ENCODE measurements around the gene NKX1-2. TPM values are rescaled to one million over a fixed set of nuclear protein-coding genes. Genes with fewer than 3 reads are reported as not detected.
A peak's percentile ranks its signal among the peaks of the same experiment; 100 is the strongest.

NKX1-2 gene
- total RNA-seq, 6 experiments from 2014 or later: not detected

DNA sequence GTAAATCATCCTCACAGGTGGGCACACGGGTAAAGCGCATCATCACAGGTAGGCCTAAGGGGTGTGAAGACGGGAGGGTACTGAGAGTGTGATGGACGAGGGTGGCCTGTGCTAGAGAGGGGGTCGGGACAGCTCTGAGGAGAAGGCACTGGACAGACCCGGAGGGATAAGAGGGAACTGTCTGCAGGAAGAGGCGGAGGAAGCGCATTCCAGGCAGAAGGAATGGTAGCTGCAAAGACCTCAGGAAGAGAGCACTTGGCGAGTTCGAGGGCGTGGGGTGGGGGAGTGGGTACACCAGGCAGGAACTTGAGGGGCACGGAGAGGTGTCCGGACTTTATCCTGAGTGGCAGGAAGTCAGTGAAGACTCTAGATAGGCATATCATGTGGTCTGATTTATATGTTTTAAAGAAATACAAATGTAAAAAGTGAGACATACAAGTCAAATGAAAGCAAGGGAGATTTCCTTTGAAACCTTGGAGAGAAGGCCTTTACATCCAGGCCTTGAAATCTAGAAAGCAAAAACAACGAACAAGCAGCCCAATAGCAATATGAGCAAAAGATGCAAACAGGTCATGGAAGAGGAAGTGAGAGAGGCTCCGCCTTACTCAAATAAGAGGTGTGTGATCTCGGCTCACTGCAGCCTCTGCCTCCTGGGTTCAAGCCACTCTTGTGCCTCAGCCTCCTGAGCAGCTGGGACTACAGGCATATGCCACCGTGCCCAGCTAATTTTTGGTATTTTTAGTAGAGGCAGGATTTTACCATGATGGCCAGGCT lies 15.4 kb upstream of the NKX1-2 start:
- H3K4me3 ChIP-seq: no peak overlapping the region

DNA sequence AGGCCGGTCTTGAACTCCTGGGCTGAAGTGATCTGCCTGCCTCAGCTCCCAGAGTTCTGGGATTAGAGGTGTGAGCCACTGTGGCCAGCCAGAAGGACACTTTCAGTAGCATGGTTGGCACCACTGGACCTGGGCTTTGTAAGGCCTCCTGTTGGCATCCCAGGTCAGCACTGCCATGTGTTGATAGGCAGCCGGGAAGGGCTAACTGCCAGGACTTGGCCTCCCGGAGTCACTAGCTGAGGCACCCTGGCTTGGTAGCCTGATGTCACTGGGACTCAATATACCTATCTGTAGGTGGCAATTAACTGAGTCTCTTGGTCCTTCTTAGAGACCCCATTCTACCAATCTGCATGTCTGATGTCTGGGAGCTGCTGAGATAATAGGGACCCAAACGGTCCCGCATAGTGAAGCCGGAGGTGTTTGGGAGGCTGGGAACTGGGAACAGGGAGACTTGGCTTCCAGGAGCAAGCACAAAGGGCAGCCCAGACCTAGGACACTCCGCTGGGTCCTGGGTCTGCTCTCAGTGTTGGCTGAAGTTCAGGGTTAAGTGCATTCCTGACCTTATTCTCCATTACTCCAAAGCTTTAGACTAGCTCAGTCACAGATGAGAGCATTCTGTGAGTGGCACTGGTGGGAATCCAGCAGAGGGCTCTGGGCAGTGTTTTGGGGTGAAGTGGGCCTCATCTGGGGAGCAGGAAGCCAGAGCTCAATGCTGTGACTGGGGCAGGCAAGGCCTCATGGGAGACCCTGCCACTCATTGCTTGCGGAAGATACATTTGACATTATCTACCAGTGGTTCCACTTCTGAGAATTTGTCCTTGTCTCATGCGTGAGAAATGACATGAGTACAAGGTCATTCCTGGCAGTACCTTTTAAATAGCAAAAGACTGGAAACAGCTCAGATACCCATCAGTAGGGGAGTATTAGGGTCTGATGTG lies 14.5 kb upstream of the NKX1-2 start:
- intact Hi-C loops (cut with DNase I): no loop called here
- 36% methylated on average over 5 of the region's 9 CpGs for WGBS (ENCODE audit: insufficient coverage, low coverage, low lambda C conversion rate, missing lambda C conversion rate)
- Histone ChIP-seq H3K27ac (peak overlapping the region in 1 of 3 donors; percentile 47), H3K36me3 (no peaks in the 10 kb centered on the region), H3K9me3 (no peaks in the 10 kb centered on the region), H3K4me1 (peaks cover 0 to 67% (median 21%) of the 10 kb centered on the region in 4 donors), H3K4me3 (no peak overlapping the region), H3K27me3 (no peaks in the 10 kb centered on the region)
- peak in 3 of 4 donors; percentile 13 to 34 (median 29) for ATAC-seq
- peak in 2 of 3 donors; percentile 76 to 77 for DNase-seq
- TF ChIP-seq, protein P1, sequence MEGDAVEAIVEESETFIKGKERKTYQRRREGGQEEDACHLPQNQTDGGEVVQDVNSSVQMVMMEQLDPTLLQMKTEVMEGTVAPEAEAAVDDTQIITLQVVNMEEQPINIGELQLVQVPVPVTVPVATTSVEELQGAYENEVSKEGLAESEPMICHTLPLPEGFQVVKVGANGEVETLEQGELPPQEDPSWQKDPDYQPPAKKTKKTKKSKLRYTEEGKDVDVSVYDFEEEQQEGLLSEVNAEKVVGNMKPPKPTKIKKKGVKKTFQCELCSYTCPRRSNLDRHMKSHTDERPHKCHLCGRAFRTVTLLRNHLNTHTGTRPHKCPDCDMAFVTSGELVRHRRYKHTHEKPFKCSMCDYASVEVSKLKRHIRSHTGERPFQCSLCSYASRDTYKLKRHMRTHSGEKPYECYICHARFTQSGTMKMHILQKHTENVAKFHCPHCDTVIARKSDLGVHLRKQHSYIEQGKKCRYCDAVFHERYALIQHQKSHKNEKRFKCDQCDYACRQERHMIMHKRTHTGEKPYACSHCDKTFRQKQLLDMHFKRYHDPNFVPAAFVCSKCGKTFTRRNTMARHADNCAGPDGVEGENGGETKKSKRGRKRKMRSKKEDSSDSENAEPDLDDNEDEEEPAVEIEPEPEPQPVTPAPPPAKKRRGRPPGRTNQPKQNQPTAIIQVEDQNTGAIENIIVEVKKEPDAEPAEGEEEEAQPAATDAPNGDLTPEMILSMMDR (IDR thresholded peaks at IDR 0.05): no peak
- no peak for TF ChIP-seq POLR2A (IDR thresholded peaks at IDR 0.05)

More for the DNA sequence above, 15.4 kb upstream of the NKX1-2 start:
- Histone ChIP-seq H3K36me3 (no peaks in the 10 kb centered on the region), H3K9me3 (no peaks in the 10 kb centered on the region), H3K27me3 (no peaks in the 10 kb centered on the region), H3K4me1 (peaks cover 0 to 75% (median 24%) of the 10 kb centered on the region in 4 donors), H3K27ac (peak overlapping the region in 1 of 3 donors; percentile 90)
- whole genome bisulfite sequencing (ENCODE audit: insufficient coverage, low coverage, low lambda C conversion rate, missing lambda C conversion rate): 70% methylated on average over 14 of the region's 17 CpGs
- no peak for TF ChIP-seq POLR2A (IDR thresholded peaks at IDR 0.05)
- TF ChIP-seq, protein P1 (IDR thresholded peaks at IDR 0.05): no peak
- ATAC-seq (no peak), DNase-seq (no peak)
- intact Hi-C loops (cut with DNase I): no loop called here

DNA sequence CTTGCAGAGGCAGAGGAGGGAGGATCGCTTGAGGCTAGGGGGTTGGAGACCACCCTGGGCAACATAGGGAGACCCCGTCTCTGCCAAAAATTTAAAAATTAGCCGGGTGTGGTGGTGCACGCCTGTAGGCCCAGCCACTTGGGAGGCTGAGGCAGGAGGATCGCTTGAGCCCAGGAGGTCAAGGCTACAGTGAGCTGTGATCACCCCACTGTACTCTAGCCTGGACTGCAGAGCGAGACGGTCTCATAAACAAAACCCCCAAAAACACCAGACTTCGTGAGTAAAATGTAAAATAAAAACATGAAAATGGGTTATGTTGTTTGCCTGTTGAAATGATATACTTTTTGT lies 12.5 kb upstream of the NKX1-2 start:
- DNase-seq: no peak
- no peaks in the 10 kb centered on the region for H3K36me3 ChIP-seq
- no peak for ATAC-seq
- peaks cover 0 to 49% (median 11%) of the 10 kb centered on the region in 4 donors for H3K4me1 ChIP-seq
- H3K27ac ChIP-seq: peak overlapping the region in 2 of 3 donors; percentile 77 to 84
- 50% methylated on average over 4 of the region's 8 CpGs for WGBS (ENCODE audit: insufficient coverage, low coverage, low lambda C conversion rate, missing lambda C conversion rate)
- TF ChIP-seq POLR2A (IDR thresholded peaks at IDR 0.05): no peak
- TF ChIP-seq, protein P1 (IDR thresholded peaks at IDR 0.05): no peak
- peak overlapping the region; percentile 65 to 88 (median 73) for H3K4me3 ChIP-seq
- intact Hi-C loops (cut with DNase I): no loop called here
- no peaks in the 10 kb centered on the region for H3K9me3 ChIP-seq
- H3K27me3 ChIP-seq: no peaks in the 10 kb centered on the region

DNA sequence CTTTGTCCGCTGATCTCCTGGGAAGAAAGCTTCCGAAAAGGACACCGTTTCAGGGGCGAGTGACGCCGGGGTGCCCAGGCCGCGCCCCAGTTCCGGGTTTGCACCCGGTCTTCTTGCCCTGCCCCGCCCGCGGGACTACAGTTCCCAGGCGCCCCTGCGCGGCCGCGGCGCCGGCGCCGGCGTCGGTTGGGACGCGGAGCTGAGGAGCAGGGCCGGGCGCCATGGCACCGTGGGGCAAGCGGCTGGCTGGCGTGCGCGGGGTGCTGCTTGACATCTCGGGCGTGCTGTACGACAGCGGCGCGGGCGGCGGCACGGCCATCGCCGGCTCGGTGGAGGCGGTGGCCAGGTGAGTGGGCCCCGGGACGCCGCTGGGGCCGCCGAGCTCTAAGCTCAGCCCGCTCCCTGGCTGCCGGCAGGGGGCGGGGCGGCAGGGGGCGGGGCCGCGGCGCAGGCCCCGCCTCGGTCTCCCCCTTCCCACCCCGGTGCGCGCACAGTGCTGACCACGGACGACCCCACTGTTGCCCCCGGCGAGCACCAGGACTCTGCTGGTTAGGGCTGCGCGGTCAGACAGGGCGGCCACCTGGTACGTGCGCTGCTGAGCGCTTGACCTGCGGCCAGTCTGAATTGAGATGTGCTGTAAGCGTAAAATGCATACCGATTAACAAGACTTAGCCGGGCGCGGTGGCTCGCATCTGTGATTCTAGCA lies 12.0 kb upstream of the NKX1-2 start, which contains the start of gene LHPP:
LHPP (plus strand) TSS at position 182 of the 706 bp plus-strand sequence; CDS start at position 222, 40 bp downstream.
- no peaks in the 10 kb centered on the region for H3K27me3 ChIP-seq
- H3K36me3 ChIP-seq: no peaks in the 10 kb centered on the region
- H3K4me3 ChIP-seq: peak within 1 kb of the TSS; percentile 65 to 88 (median 73)
- no peaks in the 10 kb centered on the region for H3K9me3 ChIP-seq
- WGBS (ENCODE audit: insufficient coverage, low coverage, low lambda C conversion rate, missing lambda C conversion rate): 0% methylated on average over 11 of the region's 81 CpGs
- ATAC-seq (peak; percentile 89 to 95 (median 93)), DNase-seq (peak; percentile 90 to 93 (median 91))
- intact Hi-C loops (cut with DNase I): no loop called here
- H3K4me1 ChIP-seq: peaks cover 0 to 43% (median 9%) of the 10 kb centered on the region in 4 donors
- H3K27ac ChIP-seq: peak within 1 kb of the TSS; percentile 71 to 84 (median 77)
- TF ChIP-seq POLR2A (IDR thresholded peaks at IDR 0.05): peak; percentile 56
- TF ChIP-seq, protein P1 (IDR thresholded peaks at IDR 0.05): peak; percentile 43 to 67 (median 50)

Data from right lobe of liver (tissue), 6 donors.